GM18502 (cell line): Measurements from ENCODE around the gene LACC1.

ENCODE experiments used
- ATAC-seq: cut with Tn5 transposase; IDR thresholded peaks from one replicate; pipeline ENCODE4 v1.9.1; 2021; ENCODE audit warnings: mild to moderate bottlenecking; ENCODE audit not compliant: unreplicated experiment, poor library complexity

LACC1 gene

GRCh38 chr13:43879755-43880181 lies at the start of gene LACC1:
Gene LACC1, plus strand, starts transcription at chr13:43879904. Its CDS starts 1,082 bp downstream, at chr13:43880986.
- ATAC-seq, result peak; percentile 42

GRCh38 chr13:43830497-43830881 lies 49.2 kb upstream of the LACC1 start:
- no peak for ATAC-seq

DNA sequence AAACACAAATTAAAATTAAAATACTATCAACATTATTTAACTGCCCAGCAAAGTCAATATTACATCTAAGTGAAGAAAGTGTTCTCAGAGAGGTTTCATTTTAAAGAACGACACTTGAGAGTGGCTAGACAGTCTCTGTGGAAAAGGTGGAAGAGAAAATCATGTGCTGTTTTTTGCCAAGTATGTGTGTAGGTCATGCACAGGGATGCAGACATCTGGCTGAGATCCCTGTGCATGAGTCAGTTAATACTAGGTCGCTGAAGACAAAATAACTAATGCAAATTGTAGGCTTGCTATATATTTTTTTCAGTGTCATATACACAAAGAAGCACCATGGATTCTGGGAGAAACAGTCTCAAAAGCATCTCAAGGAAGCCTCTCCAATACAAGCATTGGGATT lies 48.6 kb upstream of the LACC1 start:
- no peak for ATAC-seq

GRCh38 chr13:43835701-43836100 lies 44.0 kb upstream of the LACC1 start:
- ATAC-seq, result no peak

GRCh38 chr13:43838909-43839308 lies 40.8 kb upstream of the LACC1 start:
- no peak for ATAC-seq

GRCh38 chr13:43846496-43847158 lies 33.1 kb upstream of the LACC1 start:
- no peak for ATAC-seq

GRCh38 chr13:43848001-43848649 lies 31.6 kb upstream of the LACC1 start:
- ATAC-seq, result no peak

DNA sequence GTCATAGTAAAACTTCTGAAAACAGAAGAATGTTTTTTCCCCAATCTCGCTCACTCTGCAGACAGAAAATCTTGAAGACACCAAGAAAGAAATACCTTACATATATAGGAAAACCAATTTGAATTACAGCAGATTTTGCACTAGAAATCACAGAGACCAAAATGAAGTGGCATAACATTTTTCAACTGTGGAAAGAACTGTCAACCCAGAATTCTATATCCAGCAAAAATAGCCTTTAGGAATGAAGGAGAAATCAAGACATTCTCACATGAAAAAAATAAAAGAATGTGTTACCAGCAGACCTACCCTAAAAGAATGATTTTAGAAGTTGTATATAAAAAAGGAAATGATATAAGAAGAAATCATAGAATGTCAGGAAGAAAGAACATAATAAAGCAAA lies 28.8 kb upstream of the LACC1 start:
- ATAC-seq, result no peak

GRCh38 chr13:43852923-43853404 lies 26.7 kb upstream of the LACC1 start:
- ATAC-seq, result no peak

DNA sequence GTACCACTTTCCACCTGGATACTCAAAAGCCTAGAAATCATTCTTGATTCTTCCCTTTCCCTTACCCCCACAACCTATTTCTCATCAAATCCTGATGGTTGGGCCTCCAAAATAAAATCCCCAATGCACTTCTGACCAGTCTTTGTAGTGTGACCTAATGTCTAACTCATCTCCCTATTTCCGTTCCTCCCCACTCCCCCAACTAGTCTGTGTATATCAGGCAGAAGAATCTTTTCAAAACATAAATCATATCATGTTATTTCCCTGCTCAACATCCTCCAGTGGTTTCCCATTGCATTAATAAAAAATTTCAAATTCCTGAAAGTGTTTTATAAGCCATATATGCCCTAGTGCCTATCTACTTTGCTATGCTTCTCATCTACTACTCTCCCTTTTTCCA lies 17.8 kb upstream of the LACC1 start:
- no peak for ATAC-seq

GRCh38 chr13:43864921-43865320 lies 14.8 kb upstream of the LACC1 start:
- ATAC-seq, result no peak

DNA sequence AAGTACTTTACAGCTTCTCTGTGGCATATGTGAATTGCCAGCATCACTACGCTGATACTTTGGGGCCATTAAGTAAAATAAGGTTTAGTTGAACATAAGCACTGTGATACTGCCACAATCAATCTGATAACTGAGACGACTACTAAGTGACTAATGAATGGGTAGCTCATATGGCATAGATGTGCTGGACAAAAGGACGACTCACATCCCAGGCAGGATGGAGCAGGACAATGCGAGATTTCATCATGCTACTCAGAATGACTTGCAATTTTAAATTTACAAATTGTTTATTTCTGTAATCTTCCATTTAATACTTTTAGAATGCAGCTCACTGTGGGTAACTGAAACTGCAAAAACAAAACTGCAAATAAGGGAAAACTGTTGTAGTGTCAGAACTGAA lies 13.8 kb upstream of the LACC1 start:
- no peak for ATAC-seq

GRCh38 chr13:43872181-43872580 lies 7.5 kb upstream of the LACC1 start:
- ATAC-seq, result no peak

GRCh38 chr13:43874504-43875092 lies 5.1 kb upstream of the LACC1 start:
- no peak for ATAC-seq

DNA sequence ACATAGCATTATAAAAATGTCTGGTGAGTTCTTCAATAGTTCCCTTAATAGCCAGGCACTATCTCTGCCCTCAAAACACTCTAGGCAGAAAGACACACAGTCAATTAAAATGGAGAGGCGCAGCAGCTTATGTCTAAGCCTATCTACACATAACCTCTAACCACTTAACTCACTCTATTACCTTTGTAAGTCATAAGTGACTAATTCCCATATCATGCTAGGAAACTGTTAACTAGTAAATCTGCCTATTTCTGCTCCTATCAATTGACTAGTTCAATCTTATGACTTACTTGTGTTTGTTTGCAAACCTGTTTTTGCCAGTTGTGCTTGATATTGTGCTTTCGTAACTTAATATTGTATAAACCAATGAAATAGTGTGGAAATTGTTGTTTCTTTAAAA lies 3.3 kb upstream of the LACC1 start:
- ATAC-seq, result no peak

- no peak for ATAC-seq
Observed at GRCh38 chr13:43877326-43877725, 2.4 kb upstream of the LACC1 start.

DNA sequence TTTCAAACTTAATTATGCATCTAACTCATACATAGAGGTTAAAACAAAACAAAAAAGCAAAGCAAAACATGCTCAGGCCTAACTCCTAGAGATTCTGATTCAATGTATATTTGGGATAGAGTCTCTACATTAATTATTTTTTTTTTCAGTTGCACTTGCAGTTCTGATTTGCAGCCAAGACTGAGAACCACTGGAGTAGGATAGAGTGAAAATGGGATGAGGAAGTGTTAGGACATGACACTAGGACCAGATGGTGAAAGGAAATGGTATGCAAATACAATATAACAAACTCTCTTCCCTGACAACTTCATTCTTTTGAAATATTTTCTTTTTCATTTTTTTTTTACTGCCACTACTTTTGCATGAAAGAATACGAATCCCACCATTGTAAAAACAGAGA lies 1.9 kb upstream of the LACC1 start:
- ATAC-seq, result no peak

DNA sequence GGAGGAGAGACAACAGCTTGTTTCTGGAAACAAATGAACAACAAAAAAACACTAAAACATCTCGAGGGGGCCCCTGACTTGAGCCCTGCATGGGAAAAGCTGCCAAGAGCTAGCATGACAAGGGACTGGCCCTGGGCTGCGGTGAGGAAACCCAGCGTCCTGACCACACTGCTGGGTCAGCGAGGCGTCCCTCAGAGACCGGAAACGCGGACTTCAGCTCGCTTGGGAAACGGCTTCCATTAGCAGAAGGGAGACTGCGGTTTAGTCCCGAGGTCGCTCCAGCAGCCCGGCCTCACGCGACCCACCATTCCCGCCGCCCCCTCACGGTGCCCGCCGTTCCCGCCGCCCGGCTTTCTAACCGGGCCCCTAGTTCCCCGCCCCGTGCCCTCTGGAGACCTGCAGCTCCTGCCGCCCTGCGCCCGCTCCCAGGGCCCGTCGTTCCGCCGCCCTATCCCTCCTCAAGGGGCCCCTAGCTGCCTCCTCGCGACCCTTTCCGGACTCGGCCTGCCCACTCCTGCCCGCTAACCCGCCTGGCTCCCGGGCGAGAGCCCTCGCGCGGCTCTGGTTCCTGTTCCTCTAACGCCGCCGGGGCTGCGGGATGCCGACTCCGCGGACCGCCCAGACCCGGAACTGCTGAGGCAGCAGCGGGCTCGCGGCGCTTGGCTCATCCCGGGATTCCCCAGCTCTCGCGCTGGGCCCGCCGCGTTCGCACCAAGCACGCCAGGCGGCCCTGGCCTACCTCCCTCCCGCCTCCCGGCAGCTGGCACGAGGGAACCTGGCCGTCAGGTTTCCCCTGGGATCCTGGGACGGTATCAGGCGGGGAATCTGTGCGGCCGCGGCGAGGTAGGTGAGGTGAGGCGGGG lies 581 bp upstream of the LACC1 start, which contains the start of gene CCDC122:
Gene CCDC122 (minus strand): TSS at position 849 of the 863 bp plus-strand sequence. CDS start 10,364 bp downstream, outside the sequence.
- ATAC-seq, result peak; percentile 80

DNA sequence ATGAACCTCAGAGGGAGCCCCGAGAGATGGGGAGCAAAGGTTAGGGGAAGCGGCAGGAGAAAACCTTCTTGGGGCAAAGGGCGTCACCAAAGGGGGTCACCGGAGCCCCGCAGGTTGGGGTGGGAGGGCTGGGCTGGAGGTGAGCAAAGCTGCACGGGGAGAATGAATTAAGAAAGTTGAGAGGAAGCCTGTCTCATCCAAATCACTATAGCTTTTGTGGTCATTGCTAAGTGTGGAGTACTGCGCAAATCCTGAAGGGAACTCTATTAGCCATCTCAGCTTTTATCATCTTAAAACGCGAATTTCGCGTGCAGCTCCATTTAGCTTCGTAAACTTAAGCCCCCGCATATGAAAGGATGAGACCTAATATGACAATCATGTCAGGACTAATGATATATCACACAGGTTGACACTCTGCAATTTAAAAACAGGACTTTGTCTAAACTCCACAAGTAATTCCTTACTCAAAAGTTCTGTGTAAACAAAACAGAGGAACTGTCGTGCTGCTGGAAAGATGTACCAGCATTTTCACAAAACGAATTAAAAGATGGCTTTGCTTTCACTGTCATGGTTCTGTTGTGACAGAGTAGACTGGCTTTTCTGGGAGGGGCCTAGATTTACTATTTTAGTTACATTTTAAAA lies 631 bp downstream of the LACC1 start:
- ATAC-seq, result no peak

GRCh38 chr13:43880926-43881325 lies 1.2 kb downstream of the LACC1 start:
- ATAC-seq, result no peak
